ENCODE measurements around the gene PIK3R5. TPM values are rescaled to one million over a fixed set of nuclear protein-coding genes. Genes with fewer than 3 reads are reported as not detected.

The PIK3R5 gene
- total and polyA plus RNA-seq, 4 donors, result 11.7 to 70.9 (median 35.0) TPM

- no peak overlapping the region for H3K4me3 ChIP-seq
- H3K4me1 ChIP-seq (ENCODE audit: control insufficient read depth in 5 of 5, insufficient read depth in 5 of 5, low read length in 5 of 5), result peaks cover 0 to 2% (median 0%) of the 10 kb centered on the region in 5 donors
- no peak for TF ChIP-seq CTCF (IDR thresholded peaks at IDR 0.05; ENCODE audit: control extremely low read depth, extremely low read depth)
- H3K27ac ChIP-seq (ENCODE audit: low read depth in 1 of 2, low read length in 1 of 2), result no peak overlapping the region
- DNase-seq (no peak), ATAC-seq (ENCODE audit: insufficient read depth, low FRiP score) (peak; percentile 41)
- 61 to 66% methylated on average over 14 of the region's 14 CpGs for WGBS, 2 donors
- peaks cover 0 to 12% (median 0%) of the 10 kb centered on the region in 4 donors for H3K9me3 ChIP-seq (ENCODE audit: control insufficient read depth in 4 of 4, insufficient read depth in 3 of 4, low read length in 3 of 4)
- H3K27me3 ChIP-seq (ENCODE audit: control insufficient read depth in 3 of 3, insufficient read depth in 3 of 3, low read length in 2 of 3), result peaks cover 0 to 12% (median 5%) of the 10 kb centered on the region in 3 donors
- no peaks in the 10 kb centered on the region for H3K36me3 ChIP-seq (ENCODE audit: control insufficient read depth in 4 of 4, insufficient read depth in 4 of 4, low read length in 4 of 4)
- no peak overlapping the region for H3K9ac ChIP-seq (ENCODE audit: insufficient read depth in 1 of 2, low read length in 2 of 2)
These were observed 24.0 kb downstream of the PIK3R5 start for GRCh38 chr17:8941520-8941919.

- H3K9me3 ChIP-seq (ENCODE audit: control insufficient read depth in 4 of 4, insufficient read depth in 3 of 4, low read length in 3 of 4), result peaks cover 0 to 9% (median 0%) of the 10 kb centered on the region in 4 donors
- no peaks in the 10 kb centered on the region for H3K36me3 ChIP-seq (ENCODE audit: control insufficient read depth in 4 of 4, insufficient read depth in 4 of 4, low read length in 4 of 4)
- TF ChIP-seq CTCF (IDR thresholded peaks at IDR 0.05; ENCODE audit: control extremely low read depth, extremely low read depth), result no peak
- ATAC-seq (ENCODE audit: insufficient read depth, low FRiP score) (no peak), DNase-seq (no peak)
- no peak overlapping the region for H3K4me3 ChIP-seq
- 55 to 63% methylated on average over 6 of the region's 6 CpGs for WGBS, 2 donors
- peaks cover 0 to 2% (median 0%) of the 10 kb centered on the region in 5 donors for H3K4me1 ChIP-seq (ENCODE audit: control insufficient read depth in 5 of 5, insufficient read depth in 5 of 5, low read length in 5 of 5)
- no peak overlapping the region for H3K9ac ChIP-seq (ENCODE audit: insufficient read depth in 1 of 2, low read length in 2 of 2)
- H3K27me3 ChIP-seq (ENCODE audit: control insufficient read depth in 3 of 3, insufficient read depth in 3 of 3, low read length in 2 of 3), result peaks cover 0 to 15% (median 5%) of the 10 kb centered on the region in 3 donors
- H3K27ac ChIP-seq (ENCODE audit: low read depth in 1 of 2, low read length in 1 of 2), result no peak overlapping the region
These were observed 24.5 kb downstream of the PIK3R5 start for GRCh38 chr17:8940866-8941471.

GRCh38 chr17:8939496-8940334 is 25.8 kb downstream of the PIK3R5 start:
- DNase-seq, result no peak
- peak overlapping the region in 1 of 2 donors; percentile 5 for H3K27ac ChIP-seq (ENCODE audit: low read depth in 1 of 2, low read length in 1 of 2)
- 57 to 75% methylated on average over 12 of the region's 12 CpGs for WGBS, 2 donors

More at GRCh38 chr17:8939496-8940334, 25.8 kb downstream of the PIK3R5 start:
- Histone ChIP-seq H3K9me3 (ENCODE audit: control insufficient read depth in 4 of 4, insufficient read depth in 3 of 4, low read length in 3 of 4) (peaks cover 0 to 8% (median 0%) of the 10 kb centered on the region in 4 donors), H3K4me1 (ENCODE audit: control insufficient read depth in 5 of 5, insufficient read depth in 5 of 5, low read length in 5 of 5) (peaks cover 0 to 2% (median 0%) of the 10 kb centered on the region in 5 donors), H3K36me3 (ENCODE audit: control insufficient read depth in 4 of 4, insufficient read depth in 4 of 4, low read length in 4 of 4) (no peaks in the 10 kb centered on the region), H3K4me3 (no peak overlapping the region), H3K9ac (ENCODE audit: insufficient read depth in 1 of 2, low read length in 2 of 2) (no peak overlapping the region), H3K27me3 (ENCODE audit: control insufficient read depth in 3 of 3, insufficient read depth in 3 of 3, low read length in 2 of 3) (peaks cover 0 to 15% (median 5%) of the 10 kb centered on the region in 3 donors)
- TF ChIP-seq CTCF (IDR thresholded peaks at IDR 0.05; ENCODE audit: control extremely low read depth, extremely low read depth), result no peak
- ATAC-seq (ENCODE audit: insufficient read depth, low FRiP score), result no peak
